CD14-positive monocyte (primary cell): Measurements from ENCODE around the gene MICAL2. TPM values are rescaled to one million over a fixed set of nuclear protein-coding genes. Genes with fewer than 3 reads are reported as not detected.
A peak's percentile ranks its signal among the peaks of the same experiment; 100 is the strongest.

Experiments
- DNase-seq, 3 donors: peaks; one replicate each; pipeline ENCODE4 v3.0.0-alpha.2; 2011 to 2022
- H2AFZ ChIP-seq: 2 replicates; pipeline ENCODE4 v1.6.0; 2012; ENCODE audit warnings: mild to moderate bottlenecking, low read depth, low read length, inconsistent platforms; ENCODE audit not compliant: insufficient read depth, poor library complexity, severe bottlenecking
- H3K27ac ChIP-seq, 2 donors: 1 replicate in 1 of 2; 2 replicates in 1 of 2; pipeline ENCODE4 v1.5.1; 2012 to 2013; ENCODE audit warnings: low read length in 2 of 2, control low read depth in 1 of 2, inconsistent platforms in 1 of 2, low read depth in 1 of 2, mild to moderate bottlenecking in 1 of 2
- H3K27me3 ChIP-seq, 2 donors: one replicate each; pipeline versions ENCODE4 v1.6.0 to v1.6.1; 2011 to 2013; ENCODE audit warnings: low read length in 2 of 2; ENCODE audit not compliant: control insufficient read depth in 2 of 2, insufficient read depth in 2 of 2
- H3K36me3 ChIP-seq, 2 donors: replicated peaks in 1 of 2; 1 replicate in 1 of 2; 2 replicates in 1 of 2; pipeline versions ENCODE4 v1.5.1 to v1.6.1; 2012 to 2013; ENCODE audit warnings: low read length in 2 of 2, control low read depth in 1 of 2, inconsistent platforms in 1 of 2, mild to moderate bottlenecking in 1 of 2; ENCODE audit not compliant: insufficient read depth in 2 of 2, control insufficient read depth in 1 of 2
- H3K4me1 ChIP-seq, 2 donors: 1 replicate in 1 of 2; 2 replicates in 1 of 2; pipeline versions ENCODE4 v1.5.1 to v1.6.1; 2012 to 2013; ENCODE audit warnings: low read length in 2 of 2, control low read depth in 1 of 2, inconsistent platforms in 1 of 2, mild to moderate bottlenecking in 1 of 2, moderate library complexity in 1 of 2; ENCODE audit not compliant: insufficient read depth in 2 of 2, control insufficient read depth in 1 of 2
- H3K4me2 ChIP-seq: replicated peaks from 2 replicates; pipeline ENCODE3; 2012; ENCODE audit warnings: low read length, moderate library complexity, mild to moderate bottlenecking; ENCODE audit not compliant: poor library complexity, severe bottlenecking; ENCODE audit errors: extremely low read depth
- H3K4me3 ChIP-seq, 3 experiments: fragments of 200-600 bp in 1 of 3; sonication (generic) in 1 of 3; replicated peaks in 1 of 3; 1 replicate in 2 of 3; 2 replicates in 1 of 3; pipeline ENCODE4 v1.5.1; 2011 to 2013; ENCODE audit warnings: low read length in 3 of 3, mild to moderate bottlenecking in 3 of 3, control low read depth in 2 of 3, low read depth in 2 of 3, inconsistent platforms in 1 of 3, moderate library complexity in 1 of 3
- H3K79me2 ChIP-seq: 2 replicates; pipeline ENCODE4 v1.6.0; 2012; ENCODE audit warnings: mild to moderate bottlenecking, control low read depth, inconsistent platforms, low read length, moderate library complexity; ENCODE audit not compliant: insufficient read depth
- H3K9ac ChIP-seq: 2 replicates; pipeline ENCODE4 v1.6.0; 2017; ENCODE audit warnings: low read length, mild to moderate bottlenecking; ENCODE audit not compliant: insufficient read depth, poor library complexity, severe bottlenecking
- H3K9me3 ChIP-seq, 2 donors: replicated peaks in 1 of 2; 1 replicate in 1 of 2; 2 replicates in 1 of 2; pipeline versions ENCODE4 v1.5.1 to v1.6.1; 2012 to 2013; ENCODE audit warnings: low read length in 2 of 2, control low read depth in 1 of 2; ENCODE audit not compliant: control insufficient read depth in 1 of 2, insufficient read depth in 1 of 2
- H4K20me1 ChIP-seq: 2 replicates; pipeline ENCODE4 v1.6.0; 2012; ENCODE audit warnings: mild to moderate bottlenecking, low read length, control low read depth, moderate library complexity; ENCODE audit not compliant: insufficient read depth
- H3K27ac Mint-ChIP-seq, 7 donors: one replicate each; pipeline ENCODE4 v1.8.0; 2020; ENCODE audit warnings: mild to moderate bottlenecking in 7 of 7, mixed read lengths in 7 of 7, moderate library complexity in 6 of 7, inconsistent platforms in 2 of 7
- H3K27me3 Mint-ChIP-seq, 3 donors: one replicate each; pipeline ENCODE4 v1.8.0; 2021 to 2022; ENCODE audit warnings: low read depth in 3 of 3, mild to moderate bottlenecking in 3 of 3, mixed read lengths in 3 of 3, moderate library complexity in 3 of 3, inconsistent platforms in 1 of 3
- H3K36me3 Mint-ChIP-seq, 2 donors: one replicate each; pipeline ENCODE4 v1.8.0; 2020; ENCODE audit warnings: mixed read lengths in 2 of 2, inconsistent platforms in 1 of 2, mild to moderate bottlenecking in 1 of 2
- H3K4me1 Mint-ChIP-seq: one replicate; pipeline ENCODE4 v1.8.0; 2020; ENCODE audit warnings: mild to moderate bottlenecking, mixed read lengths
- H3K4me3 Mint-ChIP-seq, 2 donors: one replicate each; pipeline ENCODE4 v1.8.0; 2020; ENCODE audit warnings: mild to moderate bottlenecking in 2 of 2, mixed read lengths in 2 of 2, moderate library complexity in 1 of 2
- H3K9me3 Mint-ChIP-seq, 7 donors: one replicate each; pipeline ENCODE4 v1.8.0; 2020 to 2022; ENCODE audit warnings: mixed read lengths in 7 of 7, mild to moderate bottlenecking in 6 of 7, moderate library complexity in 6 of 7, inconsistent platforms in 2 of 7
- WGBS: methylation state at CpG from one replicate; pipeline ENCODE4 v1.1.5; 2013; ENCODE audit warnings: missing lambda C conversion rate; ENCODE audit not compliant: insufficient coverage; 5-methylcytosine and 5-hydroxymethylcytosine counted together
- intact Hi-C, 2 donors: fragments of 100-400 bp; cut with micrococcal nuclease; formaldehyde crosslinking; loops; one replicate each; pipeline versions ENCODE4 v1.15.0 to v1.15.1; 2023
- polyA plus RNA-seq, 3 donors: library from polyadenylated mRNA; depleted of rRNA in 1 of 3; unstranded in 2 of 3; stranded (reverse) in 1 of 3; fragments of 300-500 nt in 2 of 3; fragments of >200 nt in 1 of 3; fragmentation: Illumina TruSeq in 2 of 3; gene quantifications; 1 replicate in 2 of 3; 2 replicates in 1 of 3; pipeline ENCODE4 v1.2.3, GENCODE V29; 2012 to 2021
- TF ChIP-seq, protein P1 (sequence below): fragments of 200-600 bp; IDR thresholded peaks from one replicate; pipeline ENCODE4 v1.8.0; 2022; ENCODE audit warnings: antibody characterized with exemption, mild to moderate bottlenecking

The MICAL2 gene
- polyA plus RNA-seq, 3 donors = 39.8 to 72.5 (median 44.0) TPM

DNA sequence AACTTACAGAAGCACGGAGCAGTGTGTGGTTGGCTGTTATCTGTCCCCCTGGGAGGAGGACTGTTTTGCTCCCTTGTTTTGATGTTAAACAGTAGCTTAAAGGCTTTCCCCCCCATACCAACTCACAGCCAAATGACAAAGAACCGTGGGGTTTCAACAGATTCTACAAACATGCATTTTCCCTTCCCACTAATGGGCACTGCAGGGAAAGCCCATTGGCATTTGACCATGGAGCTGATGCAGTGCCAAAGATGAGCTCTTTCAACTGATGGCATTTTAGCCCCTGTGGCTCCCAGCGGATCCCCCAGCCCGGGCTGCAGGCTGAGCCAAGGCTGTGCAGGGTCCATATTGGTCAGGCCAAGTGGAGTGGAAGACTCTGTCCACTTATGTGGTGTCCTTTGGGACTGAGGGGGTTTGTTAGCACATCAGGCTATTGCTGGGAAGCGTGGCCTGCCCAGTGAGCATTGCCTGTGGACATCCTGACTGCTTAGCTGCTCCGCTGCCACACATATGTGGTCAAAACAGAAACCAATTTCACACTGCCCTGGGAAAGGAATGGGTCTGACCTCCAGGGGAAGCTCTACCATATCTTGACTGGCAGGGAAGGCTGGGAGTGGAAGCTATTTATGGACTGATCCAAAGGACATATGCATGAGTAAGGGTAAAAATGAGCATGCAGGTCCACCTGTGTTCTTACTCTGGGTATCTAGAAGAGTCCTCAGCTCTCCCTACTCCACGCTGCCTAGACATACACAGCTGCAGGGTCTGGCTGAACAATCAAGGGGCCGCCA lies 150.5 kb downstream of the MICAL2 start:
- no peak overlapping the region for H2AFZ ChIP-seq
- Mint-ChIP-seq H3K4me1 (no peaks in the 10 kb centered on the region), H3K4me3 (no peak overlapping the region), H3K27me3 (peaks cover 0 to 4% (median 2%) of the 10 kb centered on the region in 3 donors), H3K27ac (peak overlapping the region in 1 of 7 donors; percentile 15), H3K9me3 (peaks cover 0 to under 1% (median 0%) of the 10 kb centered on the region in 7 donors), H3K36me3 (peaks cover 87 to 90% of the 10 kb centered on the region in 2 donors)
- TF ChIP-seq, protein P1, sequence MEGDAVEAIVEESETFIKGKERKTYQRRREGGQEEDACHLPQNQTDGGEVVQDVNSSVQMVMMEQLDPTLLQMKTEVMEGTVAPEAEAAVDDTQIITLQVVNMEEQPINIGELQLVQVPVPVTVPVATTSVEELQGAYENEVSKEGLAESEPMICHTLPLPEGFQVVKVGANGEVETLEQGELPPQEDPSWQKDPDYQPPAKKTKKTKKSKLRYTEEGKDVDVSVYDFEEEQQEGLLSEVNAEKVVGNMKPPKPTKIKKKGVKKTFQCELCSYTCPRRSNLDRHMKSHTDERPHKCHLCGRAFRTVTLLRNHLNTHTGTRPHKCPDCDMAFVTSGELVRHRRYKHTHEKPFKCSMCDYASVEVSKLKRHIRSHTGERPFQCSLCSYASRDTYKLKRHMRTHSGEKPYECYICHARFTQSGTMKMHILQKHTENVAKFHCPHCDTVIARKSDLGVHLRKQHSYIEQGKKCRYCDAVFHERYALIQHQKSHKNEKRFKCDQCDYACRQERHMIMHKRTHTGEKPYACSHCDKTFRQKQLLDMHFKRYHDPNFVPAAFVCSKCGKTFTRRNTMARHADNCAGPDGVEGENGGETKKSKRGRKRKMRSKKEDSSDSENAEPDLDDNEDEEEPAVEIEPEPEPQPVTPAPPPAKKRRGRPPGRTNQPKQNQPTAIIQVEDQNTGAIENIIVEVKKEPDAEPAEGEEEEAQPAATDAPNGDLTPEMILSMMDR = no peak
- no peak for DNase-seq
- H3K27me3 ChIP-seq = no peaks in the 10 kb centered on the region
- H3K79me2 ChIP-seq = no peaks in the 10 kb centered on the region
- no peaks in the 10 kb centered on the region for H3K9me3 ChIP-seq
- no peak overlapping the region for H3K4me2 ChIP-seq
- H3K4me3 ChIP-seq = no peak overlapping the region
- no peak overlapping the region for H3K9ac ChIP-seq
- H3K27ac ChIP-seq = no peak overlapping the region
- peaks cover 88 to 92% of the 10 kb centered on the region in 2 donors for H3K36me3 ChIP-seq
- WGBS = 100% methylated on average over 6 of the region's 8 CpGs
- peaks cover 24% of the 10 kb centered on the region for H4K20me1 ChIP-seq
- intact Hi-C loops = no loop called here
- no peaks in the 10 kb centered on the region for H3K4me1 ChIP-seq

DNA sequence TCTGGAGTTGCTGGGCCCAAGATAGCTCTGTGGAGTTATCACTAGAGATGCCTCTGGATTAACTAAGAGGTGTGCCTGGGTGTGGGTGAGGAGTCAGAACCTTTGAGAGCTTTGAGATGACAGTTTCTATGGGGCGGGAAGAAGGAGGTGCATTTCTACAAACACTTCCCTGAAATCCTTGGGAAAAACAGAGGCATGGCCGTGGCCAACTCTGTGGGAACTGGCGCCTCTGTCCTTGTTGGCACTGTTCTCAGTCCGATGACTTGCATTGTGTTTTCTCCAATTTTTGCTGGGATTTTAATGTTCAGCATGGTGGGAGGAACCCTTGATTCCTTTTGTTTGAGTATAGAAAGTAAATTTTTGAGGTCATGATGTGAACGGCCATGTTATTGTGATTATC lies 151.2 kb downstream of the MICAL2 start:
- Mint-ChIP-seq H3K9me3 (no peaks in the 10 kb centered on the region), H3K27me3 (peaks cover 0 to 4% (median 2%) of the 10 kb centered on the region in 3 donors), H3K4me1 (no peaks in the 10 kb centered on the region), H3K4me3 (no peak overlapping the region), H3K27ac (no peak overlapping the region), H3K36me3 (peaks cover 86% of the 10 kb centered on the region in 2 donors)
- no peak overlapping the region for H3K9ac ChIP-seq
- H3K4me1 ChIP-seq = no peaks in the 10 kb centered on the region
- TF ChIP-seq, protein P1 = no peak
- H3K4me3 ChIP-seq = no peak overlapping the region
- peaks cover 24% of the 10 kb centered on the region for H4K20me1 ChIP-seq
- H2AFZ ChIP-seq = no peak overlapping the region
- no peaks in the 10 kb centered on the region for H3K79me2 ChIP-seq
- no peak overlapping the region for H3K4me2 ChIP-seq
- DNase-seq = no peak
- 98% methylated on average over 4 of the region's 5 CpGs for WGBS
- intact Hi-C loops = no loop called here
- H3K27me3 ChIP-seq = no peaks in the 10 kb centered on the region
- H3K36me3 ChIP-seq = peaks cover 82 to 90% of the 10 kb centered on the region in 2 donors
- no peak overlapping the region for H3K27ac ChIP-seq
- no peaks in the 10 kb centered on the region for H3K9me3 ChIP-seq
